Rectal smooth muscle tissue (tissue), 1 donor: ENCODE data around the gene ZNF217.
"Not testable (repeated sequence)": the region's sequence is repeated elsewhere in the genome, so short reads cannot be mapped to it uniquely, and the experiment has no call there.

Experiments
- H3K27ac ChIP-seq: one replicate; pipeline ENCODE4 v1.7.0; 2013; ENCODE audit warnings: low read depth, low read length, inconsistent platforms
- H3K27me3 ChIP-seq: one replicate; pipeline ENCODE4 v1.7.0; 2013; ENCODE audit warnings: low read length; ENCODE audit not compliant: control insufficient read depth, insufficient read depth
- H3K36me3 ChIP-seq: one replicate; pipeline ENCODE4 v1.7.0; 2013; ENCODE audit warnings: low read length; ENCODE audit not compliant: control insufficient read depth, insufficient read depth
- H3K4me1 ChIP-seq: one replicate; pipeline ENCODE4 v1.7.0; 2013; ENCODE audit warnings: low read length; ENCODE audit not compliant: control insufficient read depth, insufficient read depth
- H3K4me3 ChIP-seq: one replicate; pipeline ENCODE4 v1.7.0; 2013; ENCODE audit warnings: low read length
- H3K9ac ChIP-seq: one replicate; pipeline ENCODE4 v1.7.0; 2013; ENCODE audit warnings: low read length

Gene ZNF217

GRCh38 chr20:53593466-53594007, at the start of gene ZNF217:
ZNF217 (minus strand) TSS chr20:53593839; CDS start chr20:53582826, 11,013 bp downstream.
- H3K27me3 ChIP-seq, H3K36me3 ChIP-seq, H3K4me1 ChIP-seq: not testable (repeated sequence)
- Histone ChIP-seq H3K4me3 (peak within 1 kb of the TSS; percentile 74), H3K9ac (peak within 1 kb of the TSS; percentile 56), H3K27ac (peak within 1 kb of the TSS; percentile 88)

- Histone ChIP-seq H3K27me3 (no peaks in the 10 kb centered on the region), H3K27ac (peak overlapping the region; percentile 56), H3K4me1 (peaks cover 4% of the 10 kb centered on the region), H3K9ac (no peak overlapping the region), H3K4me3 (peak overlapping the region; percentile 52), H3K36me3 (no peaks in the 10 kb centered on the region)
Measured at GRCh38 chr20:53643031-53643832, 49.6 kb upstream of the ZNF217 start.

- Histone ChIP-seq H3K27me3 (no peaks in the 10 kb centered on the region), H3K4me1 (peaks cover 4% of the 10 kb centered on the region), H3K27ac (peak overlapping the region; percentile 56), H3K36me3 (no peaks in the 10 kb centered on the region), H3K9ac (no peak overlapping the region), H3K4me3 (peak overlapping the region; percentile 52)
Measured at GRCh38 chr20:53642196-53643030, 48.8 kb upstream of the ZNF217 start.

- no peaks in the 10 kb centered on the region for H3K27me3 ChIP-seq
- no peaks in the 10 kb centered on the region for H3K36me3 ChIP-seq
- H3K4me3 ChIP-seq = no peak overlapping the region
- peaks cover 4% of the 10 kb centered on the region for H3K4me1 ChIP-seq
- no peak overlapping the region for H3K27ac ChIP-seq
- H3K9ac ChIP-seq = no peak overlapping the region
Measured at GRCh38 chr20:53639647-53640440, 46.2 kb upstream of the ZNF217 start.

- Histone ChIP-seq H3K36me3 (no peaks in the 10 kb centered on the region), H3K4me1 (peaks cover 4% of the 10 kb centered on the region), H3K27ac (no peak overlapping the region), H3K4me3 (no peak overlapping the region), H3K27me3 (no peaks in the 10 kb centered on the region), H3K9ac (no peak overlapping the region)
Measured at GRCh38 chr20:53639128-53639527, 45.5 kb upstream of the ZNF217 start.

GRCh38 chr20:53637310-53637709, 43.7 kb upstream of the ZNF217 start:
- H3K27me3 ChIP-seq, H3K4me3 ChIP-seq, H3K27ac ChIP-seq, H3K4me1 ChIP-seq, H3K9ac ChIP-seq, H3K36me3 ChIP-seq: not testable (repeated sequence)

GRCh38 chr20:53636540-53637097, 43.0 kb upstream of the ZNF217 start:
- H3K36me3 ChIP-seq = no peaks in the 10 kb centered on the region
- H3K27me3 ChIP-seq = no peaks in the 10 kb centered on the region
- no peak overlapping the region for H3K27ac ChIP-seq
- no peaks in the 10 kb centered on the region for H3K4me1 ChIP-seq
- no peak overlapping the region for H3K4me3 ChIP-seq
- H3K9ac ChIP-seq = no peak overlapping the region

GRCh38 chr20:53635221-53635620, 41.6 kb upstream of the ZNF217 start:
- no peaks in the 10 kb centered on the region for H3K36me3 ChIP-seq
- no peaks in the 10 kb centered on the region for H3K27me3 ChIP-seq
- no peaks in the 10 kb centered on the region for H3K4me1 ChIP-seq
- H3K27ac ChIP-seq = no peak overlapping the region
- H3K4me3 ChIP-seq = no peak overlapping the region
- no peak overlapping the region for H3K9ac ChIP-seq

- no peaks in the 10 kb centered on the region for H3K4me1 ChIP-seq
- no peaks in the 10 kb centered on the region for H3K27me3 ChIP-seq
- no peak overlapping the region for H3K27ac ChIP-seq
- H3K9ac ChIP-seq = no peak overlapping the region
- no peak overlapping the region for H3K4me3 ChIP-seq
- H3K36me3 ChIP-seq = no peaks in the 10 kb centered on the region
Measured at GRCh38 chr20:53631909-53632662, 38.4 kb upstream of the ZNF217 start.

GRCh38 chr20:53629436-53629835, 35.8 kb upstream of the ZNF217 start:
- Histone ChIP-seq H3K4me1 (no peaks in the 10 kb centered on the region), H3K27ac (no peak overlapping the region), H3K36me3 (no peaks in the 10 kb centered on the region), H3K27me3 (no peaks in the 10 kb centered on the region), H3K9ac (no peak overlapping the region), H3K4me3 (no peak overlapping the region)

GRCh38 chr20:53628758-53629157, 35.1 kb upstream of the ZNF217 start:
- H3K36me3 ChIP-seq, H3K27me3 ChIP-seq, H3K4me3 ChIP-seq, H3K27ac ChIP-seq, H3K9ac ChIP-seq, H3K4me1 ChIP-seq: not testable (repeated sequence)
